OCI-LY7 (cell line): ENCODE data around the gene LRRC4C.

Experiments
- EZH2phosphoT487 ChIP-seq: fragments of 200-600 bp; sonication (generic); IDR thresholded peaks from 2 replicates; pipeline ENCODE4 v1.6.1; 2018; ENCODE audit warnings: low read depth, borderline replicate concordance, mild to moderate bottlenecking, mixed run types, antibody characterized with exemption, low read length, moderate library complexity, mixed read lengths
- TF ChIP-seq, protein P1 (sequence below): fragments of 200-600 bp; sonication (generic); conservative IDR thresholded peaks from 2 replicates; pipeline ENCODE4 v1.5.1; 2014; ENCODE audit warnings: mild to moderate bottlenecking, antibody characterized with exemption, low read length, moderate library complexity, mixed read lengths

DNA sequence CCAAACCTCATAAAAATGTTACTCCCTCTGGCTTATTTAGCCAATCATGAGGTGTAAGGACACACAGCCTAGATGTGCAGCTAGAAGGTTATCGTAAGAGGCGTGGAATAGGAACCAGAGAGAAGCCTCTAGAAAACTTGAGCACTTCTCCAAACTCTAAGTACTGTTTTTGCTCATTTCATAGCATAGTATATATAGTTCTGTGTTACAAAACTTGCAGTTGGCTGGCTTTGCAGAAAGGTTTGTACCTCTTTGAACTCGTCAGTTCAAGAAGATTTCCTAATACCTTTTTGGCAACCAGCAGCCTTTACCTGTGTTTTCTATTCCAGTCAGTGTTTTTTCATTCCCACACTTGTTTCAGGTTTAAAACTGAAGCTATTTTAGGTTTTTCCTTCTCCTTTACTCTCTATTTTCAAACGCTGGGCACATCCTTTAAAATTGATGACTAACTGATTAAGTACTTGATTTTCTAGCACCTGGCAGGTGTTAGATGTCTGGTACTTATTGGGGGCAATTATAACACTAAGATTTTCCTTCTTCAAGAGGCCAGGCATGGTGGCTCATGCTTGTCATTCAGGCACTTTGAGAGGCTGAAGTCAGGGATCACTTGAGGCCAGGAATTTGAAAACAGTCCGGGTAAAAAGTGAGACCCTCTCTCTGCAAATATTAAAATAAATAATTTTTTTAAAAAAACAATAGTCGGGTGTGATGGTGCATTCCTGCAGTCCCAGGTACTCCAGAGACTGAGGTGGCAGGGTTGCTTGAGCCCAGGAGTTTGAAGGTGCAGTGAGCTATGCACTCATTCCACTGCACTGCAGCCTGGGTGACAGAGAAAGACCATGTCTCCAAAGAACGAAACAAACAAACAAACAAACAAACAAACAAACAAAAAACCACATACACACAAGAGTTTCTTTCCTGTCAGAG lies 125.2 kb downstream of the LRRC4C start:
- TF ChIP-seq, protein P1, sequence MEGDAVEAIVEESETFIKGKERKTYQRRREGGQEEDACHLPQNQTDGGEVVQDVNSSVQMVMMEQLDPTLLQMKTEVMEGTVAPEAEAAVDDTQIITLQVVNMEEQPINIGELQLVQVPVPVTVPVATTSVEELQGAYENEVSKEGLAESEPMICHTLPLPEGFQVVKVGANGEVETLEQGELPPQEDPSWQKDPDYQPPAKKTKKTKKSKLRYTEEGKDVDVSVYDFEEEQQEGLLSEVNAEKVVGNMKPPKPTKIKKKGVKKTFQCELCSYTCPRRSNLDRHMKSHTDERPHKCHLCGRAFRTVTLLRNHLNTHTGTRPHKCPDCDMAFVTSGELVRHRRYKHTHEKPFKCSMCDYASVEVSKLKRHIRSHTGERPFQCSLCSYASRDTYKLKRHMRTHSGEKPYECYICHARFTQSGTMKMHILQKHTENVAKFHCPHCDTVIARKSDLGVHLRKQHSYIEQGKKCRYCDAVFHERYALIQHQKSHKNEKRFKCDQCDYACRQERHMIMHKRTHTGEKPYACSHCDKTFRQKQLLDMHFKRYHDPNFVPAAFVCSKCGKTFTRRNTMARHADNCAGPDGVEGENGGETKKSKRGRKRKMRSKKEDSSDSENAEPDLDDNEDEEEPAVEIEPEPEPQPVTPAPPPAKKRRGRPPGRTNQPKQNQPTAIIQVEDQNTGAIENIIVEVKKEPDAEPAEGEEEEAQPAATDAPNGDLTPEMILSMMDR = no peak
- no peak for TF ChIP-seq EZH2phosphoT487
